ENCODE results near the gene NDUFS7.

- TF ChIP-seq ZNF274 (IDR thresholded peaks at IDR 0.05; ENCODE audit: low read depth, low read length), result no peak
- no peak for TF ChIP-seq YY1 (IDR thresholded peaks at IDR 0.05; ENCODE audit: insufficient read depth, insufficient read length)
- no peak for TF ChIP-seq SUZ12 (IDR thresholded peaks at IDR 0.05; ENCODE audit: extremely low read depth, insufficient read depth, insufficient read length)
Observed at GRCh38 chr19:1400281-1401137, 16.8 kb downstream of the NDUFS7 start.

Measured in NT2/D1 (cell line).